Esophagus muscularis mucosa (tissue), 4 donors: Measurements from ENCODE around the gene XCL2.

Experiments
- EP300 ChIP-seq: sonication (generic); formaldehyde crosslinking; IDR thresholded peaks from one replicate; pipeline ENCODE4 v1.6.1; 2017; ENCODE audit warnings: antibody characterized with exemption
- POLR2A ChIP-seq: fragments of 450-650 bp; IDR thresholded peaks from one replicate; pipeline ENCODE4 v1.6.1; 2017; ENCODE audit warnings: antibody characterized with exemption, moderate library complexity, mild to moderate bottlenecking, low read depth
- POLR2AphosphoS5 ChIP-seq, 2 donors: sonication (generic); formaldehyde crosslinking; IDR thresholded peaks; one replicate each; pipeline ENCODE4 v1.6.1; 2017; ENCODE audit warnings: antibody characterized with exemption in 2 of 2
- TF ChIP-seq, protein P1 (sequence below), 3 experiments: fragments of 200-600 bp in 2 of 3; fragments of 450-650 bp in 1 of 3; sonication (generic) in 2 of 3; IDR thresholded peaks; one replicate each; pipeline ENCODE4 v1.5.1; 2017 to 2019; ENCODE audit warnings: antibody characterized with exemption in 3 of 3, mild to moderate bottlenecking in 2 of 3, moderate library complexity in 1 of 3

DNA sequence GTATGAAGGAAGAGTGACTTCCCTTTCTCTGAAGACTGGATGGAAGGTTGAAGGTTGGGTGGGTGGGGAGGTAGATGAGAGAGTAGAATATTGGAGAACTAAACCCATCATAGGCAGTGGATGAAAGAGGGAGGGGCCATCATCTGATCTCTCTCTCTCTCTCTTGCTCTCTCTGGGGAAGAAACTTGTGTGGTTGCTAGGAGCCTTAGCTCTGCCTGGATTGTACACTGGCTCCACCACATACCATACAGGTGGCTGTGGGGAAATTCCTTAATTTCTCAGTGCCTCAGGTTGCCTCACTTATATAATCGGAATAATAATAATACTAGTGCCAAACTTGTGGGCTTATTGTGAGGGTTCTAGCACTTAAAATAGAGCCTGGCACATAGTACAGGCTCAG, 42.1 kb upstream of the XCL2 start:
- TF ChIP-seq EP300: no peak
- TF ChIP-seq, protein P1, sequence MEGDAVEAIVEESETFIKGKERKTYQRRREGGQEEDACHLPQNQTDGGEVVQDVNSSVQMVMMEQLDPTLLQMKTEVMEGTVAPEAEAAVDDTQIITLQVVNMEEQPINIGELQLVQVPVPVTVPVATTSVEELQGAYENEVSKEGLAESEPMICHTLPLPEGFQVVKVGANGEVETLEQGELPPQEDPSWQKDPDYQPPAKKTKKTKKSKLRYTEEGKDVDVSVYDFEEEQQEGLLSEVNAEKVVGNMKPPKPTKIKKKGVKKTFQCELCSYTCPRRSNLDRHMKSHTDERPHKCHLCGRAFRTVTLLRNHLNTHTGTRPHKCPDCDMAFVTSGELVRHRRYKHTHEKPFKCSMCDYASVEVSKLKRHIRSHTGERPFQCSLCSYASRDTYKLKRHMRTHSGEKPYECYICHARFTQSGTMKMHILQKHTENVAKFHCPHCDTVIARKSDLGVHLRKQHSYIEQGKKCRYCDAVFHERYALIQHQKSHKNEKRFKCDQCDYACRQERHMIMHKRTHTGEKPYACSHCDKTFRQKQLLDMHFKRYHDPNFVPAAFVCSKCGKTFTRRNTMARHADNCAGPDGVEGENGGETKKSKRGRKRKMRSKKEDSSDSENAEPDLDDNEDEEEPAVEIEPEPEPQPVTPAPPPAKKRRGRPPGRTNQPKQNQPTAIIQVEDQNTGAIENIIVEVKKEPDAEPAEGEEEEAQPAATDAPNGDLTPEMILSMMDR (IDR thresholded peaks at IDR 0.05): no peak
- no peak for TF ChIP-seq POLR2A
- no peak for TF ChIP-seq POLR2AphosphoS5 (IDR thresholded peaks at IDR 0.05)
